NCI-H146 treated with DMSO at 0.1 percent for 48 hours (cell line): ENCODE results near the gene ITIH4.

ENCODE experiments used
- DNase-seq: peaks from one replicate; lab custom pipeline; 2025; ENCODE audit not compliant: unreplicated experiment; lab: John Stamatoyannopoulos, UW

ITIH4 gene

GRCh38 chr3:52773361-52774065 is 57.0 kb downstream of the ITIH4 start:
- no peak for DNase-seq

- DNase-seq, result no peak
Measured at GRCh38 chr3:52771702-52772101, 58.8 kb downstream of the ITIH4 start.

GRCh38 chr3:52771334-52771681 is 59.2 kb downstream of the ITIH4 start:
- no peak for DNase-seq

DNA sequence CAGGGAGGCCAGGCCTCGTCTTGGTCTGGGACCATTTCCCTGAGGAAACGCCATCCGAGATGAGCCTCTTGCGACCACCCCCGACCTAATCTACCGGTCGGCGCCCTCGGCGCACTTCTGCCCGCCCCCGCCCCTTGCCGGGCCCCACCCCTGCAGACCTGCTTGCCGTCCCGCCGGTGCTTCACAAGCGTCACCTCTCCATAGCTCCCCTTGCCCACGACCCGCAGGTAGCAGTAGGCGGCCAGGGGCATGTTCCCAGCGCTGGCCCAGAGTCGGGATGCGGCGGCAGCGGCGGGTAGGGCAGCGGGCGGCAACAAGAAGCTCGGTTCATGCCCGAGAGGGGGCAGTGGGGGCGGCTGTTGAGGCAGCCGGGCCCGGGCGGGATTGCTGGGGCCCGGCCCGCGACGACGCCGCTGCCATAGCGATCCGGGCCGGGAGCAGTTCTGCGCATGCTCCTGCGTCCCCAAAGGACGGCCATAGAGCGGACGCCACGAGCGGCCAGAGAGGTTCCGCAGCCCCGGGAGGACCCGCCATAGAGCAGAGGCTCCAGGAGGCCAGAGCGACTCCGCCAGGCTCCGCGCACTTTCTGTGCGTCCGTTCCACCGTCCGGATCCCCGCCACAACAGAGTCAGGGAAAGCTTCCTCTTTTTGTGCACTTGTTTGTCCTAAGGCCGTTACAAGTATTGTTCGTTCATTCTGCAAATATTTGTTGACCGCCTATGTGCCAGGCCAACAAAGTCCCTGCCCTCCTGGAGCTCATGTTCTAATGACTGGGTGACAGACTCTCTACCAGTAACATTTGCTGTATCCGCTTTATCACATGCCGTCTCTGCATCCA is 59.8 kb downstream of the ITIH4 start, which contains the start of gene NEK4:
Gene NEK4 (minus strand): TSS at position 445 of the 838 bp plus-strand sequence. CDS start 194 bp downstream, at position 251.
- peak; percentile 69 for DNase-seq

- DNase-seq, result no peak
Measured at GRCh38 chr3:52769786-52770455, 60.6 kb downstream of the ITIH4 start.

- no peak for DNase-seq
Measured at GRCh38 chr3:52763466-52763865, 67.0 kb downstream of the ITIH4 start.
